ENCODE data around the gene DMD.
"Not testable (repeated sequence)": the region's sequence is repeated elsewhere in the genome, so short reads cannot be mapped to it uniquely, and the experiment has no call there.

Gene DMD

DNA sequence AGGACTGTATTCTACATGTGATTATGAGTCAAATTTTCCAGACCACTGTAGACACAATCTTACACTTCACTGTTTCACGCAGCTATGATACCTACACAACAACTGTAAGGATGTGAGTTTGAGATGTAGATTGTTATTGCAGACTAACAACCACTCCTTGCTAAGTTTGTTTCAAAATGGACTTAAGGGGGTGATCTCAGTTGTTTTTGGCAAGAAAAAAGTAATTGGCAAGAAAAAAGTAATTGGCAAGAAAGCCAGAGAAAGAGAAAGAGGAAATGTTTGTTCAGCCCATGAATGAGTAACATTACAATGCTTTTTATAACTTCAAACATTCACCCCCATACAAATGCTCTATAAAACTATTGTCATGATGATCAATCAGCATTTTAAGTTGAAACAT is 466.4 kb downstream of the DMD start:
- DNase-seq (ENCODE audit: low spot score) = no peak
- TF ChIP-seq, protein P1, sequence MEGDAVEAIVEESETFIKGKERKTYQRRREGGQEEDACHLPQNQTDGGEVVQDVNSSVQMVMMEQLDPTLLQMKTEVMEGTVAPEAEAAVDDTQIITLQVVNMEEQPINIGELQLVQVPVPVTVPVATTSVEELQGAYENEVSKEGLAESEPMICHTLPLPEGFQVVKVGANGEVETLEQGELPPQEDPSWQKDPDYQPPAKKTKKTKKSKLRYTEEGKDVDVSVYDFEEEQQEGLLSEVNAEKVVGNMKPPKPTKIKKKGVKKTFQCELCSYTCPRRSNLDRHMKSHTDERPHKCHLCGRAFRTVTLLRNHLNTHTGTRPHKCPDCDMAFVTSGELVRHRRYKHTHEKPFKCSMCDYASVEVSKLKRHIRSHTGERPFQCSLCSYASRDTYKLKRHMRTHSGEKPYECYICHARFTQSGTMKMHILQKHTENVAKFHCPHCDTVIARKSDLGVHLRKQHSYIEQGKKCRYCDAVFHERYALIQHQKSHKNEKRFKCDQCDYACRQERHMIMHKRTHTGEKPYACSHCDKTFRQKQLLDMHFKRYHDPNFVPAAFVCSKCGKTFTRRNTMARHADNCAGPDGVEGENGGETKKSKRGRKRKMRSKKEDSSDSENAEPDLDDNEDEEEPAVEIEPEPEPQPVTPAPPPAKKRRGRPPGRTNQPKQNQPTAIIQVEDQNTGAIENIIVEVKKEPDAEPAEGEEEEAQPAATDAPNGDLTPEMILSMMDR (IDR thresholded peaks at IDR 0.05; ENCODE audit: borderline replicate concordance, control extremely low read depth, extremely low read depth, insufficient read depth, missing control alignments) = no peak
- in situ Hi-C loops (cut with MboI; ENCODE audit: low sequenced_read_pairs, unreplicated experiment) = no loop called here

DNA sequence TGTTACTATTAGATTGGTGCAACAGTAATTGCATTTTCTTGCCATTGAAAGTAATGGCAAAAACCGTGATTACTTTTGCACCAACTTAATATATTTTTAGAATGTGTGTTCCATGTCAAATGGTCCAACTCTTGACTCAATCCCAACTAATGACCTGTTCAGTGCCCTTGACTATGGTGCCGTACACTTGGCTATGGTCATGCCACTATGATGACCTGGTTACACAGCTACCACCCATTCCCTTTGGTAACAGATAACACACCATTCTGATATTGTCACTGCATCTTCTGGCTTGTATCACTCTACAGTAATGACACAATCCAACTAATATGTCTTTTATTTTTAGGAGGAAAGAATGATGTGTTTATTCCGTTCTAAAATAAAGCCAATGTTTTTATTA is 469.4 kb downstream of the DMD start:
- DNase-seq (ENCODE audit: low spot score) = no peak

DNA sequence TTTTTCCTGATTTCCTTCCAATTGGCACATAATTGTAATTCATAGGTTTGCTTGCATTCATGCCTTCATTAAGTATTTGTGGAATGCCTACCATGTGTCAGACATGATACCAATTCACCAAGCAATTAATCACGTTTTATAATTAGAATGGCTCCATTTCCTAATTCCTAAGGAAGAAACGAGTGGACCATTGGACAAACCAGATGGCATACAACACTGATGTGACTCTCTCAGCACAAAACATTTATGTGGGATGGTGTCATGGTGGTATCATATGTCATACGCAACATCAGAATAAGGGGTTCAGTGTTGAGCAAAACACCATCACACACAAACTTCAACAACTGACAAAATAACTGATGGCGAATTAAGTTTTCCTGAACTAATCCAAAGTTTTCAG is 502.8 kb downstream of the DMD start:
- DNase-seq (ENCODE audit: low spot score) = no peak
- in situ Hi-C loops (cut with MboI; ENCODE audit: low sequenced_read_pairs, unreplicated experiment) = no loop called here
- TF ChIP-seq, protein P1 (IDR thresholded peaks at IDR 0.05; ENCODE audit: borderline replicate concordance, control extremely low read depth, extremely low read depth, insufficient read depth, missing control alignments) = no peak

More for the DNA sequence above, 469.4 kb downstream of the DMD start:
- in situ Hi-C loops (cut with MboI; ENCODE audit: low sequenced_read_pairs, unreplicated experiment) = no loop called here
- TF ChIP-seq, protein P1 (IDR thresholded peaks at IDR 0.05; ENCODE audit: borderline replicate concordance, control extremely low read depth, extremely low read depth, insufficient read depth, missing control alignments) = no peak

DNA sequence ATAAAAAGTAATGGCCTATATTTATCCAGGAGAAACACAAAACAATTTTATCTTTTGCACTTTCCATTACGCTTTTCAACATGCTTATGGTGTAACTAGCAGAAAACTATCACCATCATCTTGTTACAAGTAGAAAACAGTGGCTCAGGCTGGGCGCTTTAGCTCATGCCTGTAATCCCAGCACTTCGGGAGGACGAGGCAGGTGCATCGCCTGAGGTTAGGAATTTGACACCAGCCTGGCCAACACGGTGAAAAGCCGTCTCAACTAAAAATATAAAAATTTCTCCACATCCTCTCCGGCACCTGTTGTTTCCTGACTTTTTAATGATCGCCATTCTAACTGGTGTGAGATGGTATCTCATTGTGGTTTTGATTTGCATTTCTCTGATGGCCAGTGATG is 506.0 kb downstream of the DMD start:
- DNase-seq (ENCODE audit: low spot score); in situ Hi-C loops (cut with MboI; ENCODE audit: low sequenced_read_pairs, unreplicated experiment): not testable (repeated sequence)

DNA sequence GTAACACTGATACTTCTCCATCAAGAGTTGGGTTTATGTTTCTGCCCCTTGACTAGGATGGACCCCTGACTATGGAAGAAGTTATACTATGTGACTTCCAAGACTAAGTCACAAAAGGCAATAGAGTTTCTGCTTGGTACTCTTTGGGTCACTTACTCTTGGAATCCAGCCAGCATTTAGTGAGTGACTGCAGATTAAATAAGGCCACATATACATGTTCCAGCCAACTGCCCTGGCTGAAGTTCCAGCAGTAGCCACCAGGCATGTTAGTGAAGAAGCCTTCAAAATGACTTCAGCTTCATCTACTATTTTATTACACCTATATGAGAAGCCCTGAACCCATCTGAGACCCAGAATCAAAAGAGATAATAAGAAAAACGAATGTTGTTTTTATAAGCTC is 524.0 kb downstream of the DMD start:
- TF ChIP-seq, protein P1 (IDR thresholded peaks at IDR 0.05; ENCODE audit: borderline replicate concordance, control extremely low read depth, extremely low read depth, insufficient read depth, missing control alignments) = no peak
- DNase-seq (ENCODE audit: low spot score) = no peak
- in situ Hi-C loops (cut with MboI; ENCODE audit: low sequenced_read_pairs, unreplicated experiment) = no loop called here

DNA sequence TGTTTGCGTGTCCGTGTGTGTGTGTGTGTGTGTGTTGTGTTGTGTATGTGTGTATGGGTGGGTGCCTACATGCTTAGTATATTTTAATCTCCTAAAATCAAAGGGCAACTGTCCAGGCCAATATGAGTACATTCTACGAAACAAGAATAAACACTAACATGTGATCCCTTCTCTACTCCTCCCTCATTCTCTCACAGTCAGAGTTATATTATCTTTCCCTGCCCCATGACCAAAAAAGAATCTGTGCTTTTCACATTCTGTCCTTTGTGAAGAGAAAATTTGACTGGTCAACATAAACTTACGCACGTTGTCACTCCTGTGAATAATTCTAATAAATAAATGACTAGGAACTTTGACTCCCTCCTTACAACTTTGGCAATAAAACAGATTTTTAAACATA is 532.9 kb downstream of the DMD start:
- TF ChIP-seq, protein P1 (IDR thresholded peaks at IDR 0.05; ENCODE audit: borderline replicate concordance, control extremely low read depth, extremely low read depth, insufficient read depth, missing control alignments) = no peak
- in situ Hi-C loops (cut with MboI; ENCODE audit: low sequenced_read_pairs, unreplicated experiment) = no loop called here
- no peak for DNase-seq (ENCODE audit: low spot score)

- in situ Hi-C loops (cut with MboI; ENCODE audit: low sequenced_read_pairs, unreplicated experiment) = no loop called here
- TF ChIP-seq, protein P1 (IDR thresholded peaks at IDR 0.05; ENCODE audit: borderline replicate concordance, control extremely low read depth, extremely low read depth, insufficient read depth, missing control alignments) = peak; percentile 29
- no peak for DNase-seq (ENCODE audit: low spot score)
Observed at GRCh38 chrX:32673193-32673592, 538.2 kb downstream of the DMD start.

Measured in GM13976 (cell line).